ENCODE measurements around the gene SORBS1.

DNA sequence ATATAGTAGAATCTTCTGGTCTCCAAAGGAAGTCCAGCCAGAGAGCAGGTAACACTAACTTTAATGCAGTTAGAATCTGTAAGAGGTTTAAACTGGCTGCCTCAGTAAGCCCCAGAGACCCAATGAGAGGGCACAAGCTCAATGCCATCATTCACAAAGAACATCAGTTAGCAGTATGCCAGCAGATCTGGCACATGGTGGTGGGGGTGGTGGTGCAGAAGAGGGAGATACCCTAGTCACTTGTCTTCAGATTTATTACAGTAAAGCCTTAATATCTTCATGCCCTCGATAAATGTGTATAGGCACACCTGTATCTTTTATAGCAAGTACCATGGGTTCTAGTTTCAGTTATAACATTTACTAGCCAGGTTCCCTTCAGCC, 86.2 kb downstream of the SORBS1 start:
- TF ChIP-seq, protein P1, sequence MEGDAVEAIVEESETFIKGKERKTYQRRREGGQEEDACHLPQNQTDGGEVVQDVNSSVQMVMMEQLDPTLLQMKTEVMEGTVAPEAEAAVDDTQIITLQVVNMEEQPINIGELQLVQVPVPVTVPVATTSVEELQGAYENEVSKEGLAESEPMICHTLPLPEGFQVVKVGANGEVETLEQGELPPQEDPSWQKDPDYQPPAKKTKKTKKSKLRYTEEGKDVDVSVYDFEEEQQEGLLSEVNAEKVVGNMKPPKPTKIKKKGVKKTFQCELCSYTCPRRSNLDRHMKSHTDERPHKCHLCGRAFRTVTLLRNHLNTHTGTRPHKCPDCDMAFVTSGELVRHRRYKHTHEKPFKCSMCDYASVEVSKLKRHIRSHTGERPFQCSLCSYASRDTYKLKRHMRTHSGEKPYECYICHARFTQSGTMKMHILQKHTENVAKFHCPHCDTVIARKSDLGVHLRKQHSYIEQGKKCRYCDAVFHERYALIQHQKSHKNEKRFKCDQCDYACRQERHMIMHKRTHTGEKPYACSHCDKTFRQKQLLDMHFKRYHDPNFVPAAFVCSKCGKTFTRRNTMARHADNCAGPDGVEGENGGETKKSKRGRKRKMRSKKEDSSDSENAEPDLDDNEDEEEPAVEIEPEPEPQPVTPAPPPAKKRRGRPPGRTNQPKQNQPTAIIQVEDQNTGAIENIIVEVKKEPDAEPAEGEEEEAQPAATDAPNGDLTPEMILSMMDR (IDR thresholded peaks at IDR 0.05), result no peak
- TF ChIP-seq POLR2A (IDR thresholded peaks at IDR 0.05), result no peak

All from testis (tissue), 2 donors.